GM12878 (cell line): Measurements from ENCODE around the gene BRAT1. TPM values are rescaled to one million over a fixed set of nuclear protein-coding genes. Genes with fewer than 3 reads are reported as not detected.

Experiments
- ATAC-seq: fragments of 200-7000 bp; cut with Tn5 transposase; 3 replicates; pipeline ENCODE4 v1.9.1; 2020; ENCODE audit warnings: mild to moderate bottlenecking, moderate library complexity
- BruUV-seq: library from RNA; stranded (reverse); fragments of 400-500 nt; replicated peaks from 2 replicates; lab custom pipeline; 2021; lab: Mats Ljungman, UMichigan
- CTCF ChIA-PET: fragments of 300-600 bp; sonication (Branson Sonifier 250); formaldehyde crosslinking; extraction: SDS; loops from one replicate; lab custom pipeline; 2021; ENCODE audit warnings: inconsistent platforms; lab: Yijun Ruan, JAX
- POLR2A ChIA-PET: fragments of 350-600 bp; formaldehyde crosslinking; extraction: SDS; loops from one replicate; lab custom pipeline; 2021; ENCODE audit warnings: inconsistent platforms; lab: Charles Lee
- RAD21 ChIA-PET: fragments of 300-600 bp; sonication (Branson Sonifier 250); formaldehyde crosslinking; loops from one replicate; lab custom pipeline; 2023; ENCODE audit warnings: antibody characterized with exemption; ENCODE audit not compliant: unreplicated experiment; lab: Charles Lee
- SMC1A ChIA-PET: fragments of 300-600 bp; sonication (Branson Sonifier 250); formaldehyde crosslinking; loops from one replicate; lab custom pipeline; 2023; ENCODE audit not compliant: unreplicated experiment, uncharacterized antibody; lab: Charles Lee
- DNase-seq: peaks from one replicate; pipeline ENCODE4 v3.0.0-alpha.2; 2011; ENCODE audit warnings: low read depth, low spot score
- FAIRE-seq: peaks from 3 replicates; lab custom pipeline; 2011; peaks lifted over from hg19 to GRCh38; lab: Jason Lieb, UNC
- H2AFZ ChIP-seq: 2 replicates; pipeline ENCODE4 v1.6.0; 2011; ENCODE audit warnings: low read depth, low read length, control low read depth; ENCODE audit not compliant: control insufficient read depth
- H3K27ac ChIP-seq: 2 replicates; pipeline ENCODE4 v1.5.1; 2011; ENCODE audit warnings: control low read depth; ENCODE audit not compliant: control insufficient read depth, insufficient read depth
- H3K27me3 ChIP-seq, 2 experiments: replicated peaks in 1 of 2; 2 replicates each; pipeline versions ENCODE4 v1.6.0 to v1.6.1; 2011; ENCODE audit warnings: low read length in 1 of 2; ENCODE audit not compliant: control insufficient read depth in 2 of 2, insufficient read depth in 2 of 2
- H3K36me3 ChIP-seq, 2 experiments: 2 replicates each; pipeline ENCODE4 v1.5.1; 2011; ENCODE audit warnings: low read length in 1 of 2; ENCODE audit not compliant: control insufficient read depth in 2 of 2, insufficient read depth in 2 of 2
- H3K4me1 ChIP-seq: 2 replicates; pipeline ENCODE4 v1.6.1; 2011; ENCODE audit warnings: mild to moderate bottlenecking, low read length, moderate library complexity, mixed read lengths; ENCODE audit not compliant: control insufficient read depth, insufficient read depth
- H3K4me2 ChIP-seq: 2 replicates; pipeline ENCODE4 v1.6.0; 2011; ENCODE audit warnings: control low read depth; ENCODE audit not compliant: control insufficient read depth, insufficient read depth
- H3K4me3 ChIP-seq: fragments of 200-600 bp; sonication (generic); 2 replicates; pipeline ENCODE4 v1.5.1; 2016
- H3K79me2 ChIP-seq: 2 replicates; pipeline ENCODE4 v1.6.0; 2011; ENCODE audit warnings: low read length; ENCODE audit not compliant: control insufficient read depth, insufficient read depth
- H3K9ac ChIP-seq: 2 replicates; pipeline ENCODE4 v1.8.0; 2011; ENCODE audit warnings: low read length, control low read depth, mixed read lengths; ENCODE audit not compliant: control insufficient read depth, insufficient read depth
- H3K9me3 ChIP-seq: replicated peaks from 3 replicates; pipeline ENCODE4 v1.5.1; 2011; ENCODE audit warnings: mild to moderate bottlenecking, low read length; ENCODE audit not compliant: control insufficient read depth, insufficient read depth
- H4K20me1 ChIP-seq: 2 replicates; pipeline ENCODE4 v1.6.0; 2011; ENCODE audit not compliant: control insufficient read depth, insufficient read depth
- FOXM1 ChIP-seq: IDR thresholded peaks from 2 replicates; pipeline ENCODE4 v1.6.1; 2012; ENCODE audit warnings: low read depth, mild to moderate bottlenecking, inconsistent platforms, low read length, moderate library complexity
- KAT2A ChIP-seq: conservative IDR thresholded peaks from 2 replicates; pipeline ENCODE4 v1.6.1; 2011; ENCODE audit warnings: low read depth, low read length; ENCODE audit not compliant: control insufficient read depth
- SUZ12 ChIP-seq: fragments of 200-600 bp; sonication (generic); IDR thresholded peaks from one replicate; pipeline ENCODE4 v1.6.1; 2018; ENCODE audit warnings: antibody characterized with exemption, mild to moderate bottlenecking; ENCODE audit not compliant: unreplicated experiment
- WGBS: methylation state at CpG from one replicate; pipeline ENCODE4 v1.1.6; 2016; ENCODE audit warnings: low lambda C conversion rate; ENCODE audit not compliant: insufficient replicate concordance, insufficient coverage; ENCODE audit errors: missing lambda C conversion rate; 5-methylcytosine and 5-hydroxymethylcytosine counted together
- in situ Hi-C: fragments of 300-500 bp; cut with MboI; formaldehyde crosslinking; loops from 9 replicates; pipeline ENCODE4 v1.14.3; 2018; ENCODE audit warnings: mixed read lengths
- intact Hi-C: fragments of 100-400 bp; cut with micrococcal nuclease; formaldehyde crosslinking; loops from one replicate; pipeline ENCODE4 v1.14.2; 2022; ENCODE audit not compliant: unreplicated experiment
- polyA plus RNA-seq, 11 experiments: library from polyadenylated mRNA; depleted of rRNA in 4 of 11; unstranded in 6 of 11; stranded (reverse) in 5 of 11; fragments of >200 nt; fragmentation: Nextera tagmentation in 4 of 11; fragmentation: Illumina TruSeq in 1 of 11; extraction: Ambion mirVana in 4 of 11; extraction: Trizol in 1 of 11; gene quantifications; 1 replicate in 1 of 11; 2 replicates in 10 of 11; pipeline versions ENCODE4 v1.2.1 to v1.2.3, GENCODE V29; 2011 to 2016; ENCODE audit warnings: inconsistent platforms in 2 of 11, missing spikeins in 2 of 11, low read depth in 1 of 11
- total RNA-seq, 4 experiments: library from RNA; depleted of rRNA in 3 of 4; stranded (reverse); fragments of >200 nt in 3 of 4; fragmentation: Illumina TruSeq in 1 of 4; extraction: Trizol in 1 of 4; gene quantifications; 2 replicates each; pipeline versions ENCODE4 v1.2.1 to v1.2.3, GENCODE V29; 2013 to 2021
- TF ChIP-seq, protein P1 (sequence below): fragments of 450-650 bp; IDR thresholded peaks from 2 replicates; pipeline ENCODE4 v1.6.1; 2017; ENCODE audit warnings: low read depth, mild to moderate bottlenecking, moderate library complexity

Gene BRAT1
- total and polyA plus RNA-seq, 10 of the 15 experiments (the other 5 are each of a cell fraction or from before 2014, with no cell fraction given): 0.13 to 53.3 (median 16.0) TPM

DNA sequence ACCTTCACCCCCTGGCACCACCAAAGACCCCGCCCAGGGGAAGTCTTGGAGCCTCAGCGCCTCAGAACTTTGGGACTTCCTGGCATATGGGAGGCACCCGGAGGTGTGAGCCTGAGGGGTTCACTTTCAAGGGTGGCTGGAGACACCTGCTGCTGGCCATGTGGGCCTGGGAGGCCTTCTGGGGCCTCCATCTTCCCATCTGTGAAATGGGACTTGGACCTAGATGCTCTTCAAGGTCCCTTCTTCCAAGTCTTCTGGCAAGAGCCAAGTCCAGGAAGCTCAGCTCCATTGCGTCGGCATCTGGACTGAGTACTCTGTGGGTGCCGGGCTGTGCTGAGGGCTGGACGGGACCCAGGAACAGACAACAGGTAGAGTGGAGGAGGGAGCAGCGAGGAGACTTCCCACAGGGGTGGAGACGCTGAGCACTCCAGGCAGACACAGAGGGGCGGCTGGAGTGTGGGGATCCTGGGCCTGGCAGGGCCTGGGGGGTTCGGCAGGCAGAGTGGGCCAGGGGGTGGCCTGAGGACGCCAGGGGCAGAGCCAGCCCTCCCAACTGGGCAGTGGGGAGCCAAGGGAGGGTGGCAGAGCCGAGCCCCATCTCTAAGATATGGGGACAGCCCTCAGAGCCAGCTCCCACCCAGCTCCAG is 45.1 kb downstream of the BRAT1 start:
- POLR2A ChIA-PET: interaction anchor here (1.7 kb wide), 1 partner anchor 12 kb away, joined by 5 read pairs; no protein-coding TSS in a partner anchor
- ATAC-seq (no peak), DNase-seq (no peak), FAIRE-seq (no peak)
- Histone ChIP-seq H2AFZ (no peak overlapping the region; the same call in 1 of the 2 replicates), H3K4me2 (no peak overlapping the region), H3K9ac (no peak overlapping the region), H3K27me3 (no peaks in the 10 kb centered on the region), H4K20me1 (no peaks in the 10 kb centered on the region), H3K36me3 (no peaks in the 10 kb centered on the region), H3K27ac (no peak overlapping the region)
- SMC1A ChIA-PET: interaction anchor here (0.6 kb wide), 1 partner anchor 203 kb away, joined by 3 read pairs; no protein-coding TSS in a partner anchor
- RAD21 ChIA-PET: interaction anchor here (1.4 to 1.5 kb wide), 2 partner anchors 11 to 19 kb away, joined by 3 to 5 read pairs; no protein-coding TSS in a partner anchor
- intact Hi-C loops: no loop called here
- BruUV-seq: no TSS peak
- WGBS: 72% methylated on average over 13 of the region's 13 CpGs
- TF ChIP-seq FOXM1: no peak
- no peak for TF ChIP-seq SUZ12
- no peak for TF ChIP-seq KAT2A
- TF ChIP-seq, protein P1, sequence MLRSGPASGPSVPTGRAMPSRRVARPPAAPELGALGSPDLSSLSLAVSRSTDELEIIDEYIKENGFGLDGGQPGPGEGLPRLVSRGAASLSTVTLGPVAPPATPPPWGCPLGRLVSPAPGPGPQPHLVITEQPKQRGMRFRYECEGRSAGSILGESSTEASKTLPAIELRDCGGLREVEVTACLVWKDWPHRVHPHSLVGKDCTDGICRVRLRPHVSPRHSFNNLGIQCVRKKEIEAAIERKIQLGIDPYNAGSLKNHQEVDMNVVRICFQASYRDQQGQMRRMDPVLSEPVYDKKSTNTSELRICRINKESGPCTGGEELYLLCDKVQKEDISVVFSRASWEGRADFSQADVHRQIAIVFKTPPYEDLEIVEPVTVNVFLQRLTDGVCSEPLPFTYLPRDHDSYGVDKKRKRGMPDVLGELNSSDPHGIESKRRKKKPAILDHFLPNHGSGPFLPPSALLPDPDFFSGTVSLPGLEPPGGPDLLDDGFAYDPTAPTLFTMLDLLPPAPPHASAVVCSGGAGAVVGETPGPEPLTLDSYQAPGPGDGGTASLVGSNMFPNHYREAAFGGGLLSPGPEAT: no peak
- TF ChIP-seq, all 136 proteins: peak for 0
- peaks cover 38% of the 10 kb centered on the region for H3K4me1 ChIP-seq
- no peak overlapping the region for H3K4me3 ChIP-seq
- H3K9me3 ChIP-seq: no peaks in the 10 kb centered on the region
- CTCF ChIA-PET: interaction anchor here (0.5 to 1.1 kb wide), 3 partner anchors 9 to 200 kb away, joined by 3 read pairs; no protein-coding TSS in a partner anchor
- in situ Hi-C loops: no loop called here
- H3K79me2 ChIP-seq: no peaks in the 10 kb centered on the region
